Colonic mucosa (tissue), 4 donors: ENCODE data around the gene NIPAL4. TPM values are rescaled to one million over a fixed set of nuclear protein-coding genes. Genes with fewer than 3 reads are reported as not detected.

Experiments
- DNase-seq: peaks from one replicate; pipeline ENCODE4 v3.0.0-alpha.2; 2020
- H3K27ac ChIP-seq: fragments of 200-600 bp; one replicate; pipeline ENCODE4 v1.8.0; 2021
- H3K27me3 ChIP-seq: fragments of 200-600 bp; one replicate; pipeline ENCODE4 v1.8.0; 2021
- H3K36me3 ChIP-seq: fragments of 200-600 bp; one replicate; pipeline ENCODE4 v1.8.0; 2021
- H3K4me1 ChIP-seq: fragments of 200-600 bp; one replicate; pipeline ENCODE4 v1.8.0; 2021; ENCODE audit warnings: mild to moderate bottlenecking
- H3K4me3 ChIP-seq: fragments of 200-600 bp; one replicate; pipeline ENCODE4 v1.8.0; 2021
- H3K9ac ChIP-seq, 2 donors: one replicate each; pipeline ENCODE4 v1.7.0; 2013; ENCODE audit warnings: control low read depth in 2 of 2, low read depth in 2 of 2, low read length in 2 of 2
- H3K9me3 ChIP-seq: fragments of 200-600 bp; one replicate; pipeline ENCODE4 v1.8.0; 2021
- CTCF ChIP-seq: fragments of 200-600 bp; IDR thresholded peaks from one replicate; pipeline ENCODE4 v1.8.0; 2022; ENCODE audit warnings: antibody characterized with exemption, mild to moderate bottlenecking
- intact Hi-C: fragments of 100-400 bp; cut with DNase I; formaldehyde crosslinking; loops from one replicate; pipeline ENCODE4 v1.14.1; 2022
- total RNA-seq, 2 donors: library from RNA; stranded (reverse); fragmentation: NEBNext Ultra II Directional in 1 of 2; extraction: Animal tissue kit (Norgen Biotek cat#: 25700) in 1 of 2; gene quantifications; one replicate each; pipeline ENCODE4 v1.2.1, GENCODE V29; 2021
- donor health status: healthy.
- donor health status: DM: no; HTN: no; CAD: no.
- donor health status: DM: no; HTN: no; CAD: no.

NIPAL4 gene
- total RNA-seq, 2 donors from 2014 or later: 1.4 TPM; not detected in 1

DNA sequence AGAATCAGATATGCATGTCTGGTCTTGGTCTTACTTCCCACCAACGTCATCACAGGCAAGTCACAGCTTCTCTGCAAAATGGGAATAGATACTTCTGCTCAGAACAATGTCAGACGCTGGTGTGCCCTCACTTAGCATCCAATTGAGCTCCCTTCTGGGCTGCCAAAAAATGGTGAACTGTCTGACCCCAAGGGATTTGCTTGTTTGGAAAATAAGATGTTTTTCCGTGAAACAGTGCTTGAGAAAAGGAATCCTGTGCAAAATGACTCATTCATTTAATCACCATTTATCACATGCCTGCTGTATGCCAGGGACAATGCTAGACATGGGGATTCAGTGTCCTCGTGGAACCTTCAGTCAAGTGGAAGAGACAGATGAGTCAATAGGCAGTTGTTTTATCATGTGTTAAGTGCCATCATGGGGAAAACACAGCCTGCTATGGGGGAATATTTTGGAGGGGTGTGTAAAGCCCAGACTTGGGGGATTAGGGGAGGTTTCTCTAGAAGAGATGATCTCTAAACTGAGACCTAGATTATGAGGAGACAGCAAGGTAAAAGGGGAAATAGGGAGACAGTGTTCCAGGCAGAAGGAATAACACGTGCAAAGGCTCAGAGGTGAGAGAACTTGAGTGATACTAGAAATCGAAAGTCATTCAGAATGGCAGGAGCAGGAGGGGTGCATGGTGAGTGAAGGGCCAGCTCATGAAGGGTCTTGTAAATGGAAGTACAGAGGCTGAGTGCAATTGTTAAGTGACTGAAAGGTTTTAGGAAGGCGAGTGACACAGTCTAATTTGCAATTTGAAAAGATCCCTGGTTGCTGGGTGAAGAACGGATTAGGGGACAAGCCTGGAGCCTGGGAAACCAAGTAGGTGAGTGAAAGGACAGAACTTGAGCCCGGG lies 3.9 kb downstream of the NIPAL4 start:
- peaks cover 4% of the 10 kb centered on the region for H3K4me1 ChIP-seq
- intact Hi-C loops: no loop called here
- no peak for DNase-seq

GRCh38 chr5:157464519-157465171 lies 4.6 kb downstream of the NIPAL4 start:
- intact Hi-C loops: no loop called here
- Histone ChIP-seq H3K9me3 (no peaks in the 10 kb centered on the region), H3K27ac (peak overlapping the region; percentile 50), H3K9ac (no peak overlapping the region), H3K4me1 (peaks cover 4% of the 10 kb centered on the region), H3K27me3 (peaks cover 7% of the 10 kb centered on the region), H3K36me3 (no peaks in the 10 kb centered on the region), H3K4me3 (no peak overlapping the region)
- no peak for TF ChIP-seq CTCF
- peak; percentile 26 for DNase-seq

More for the DNA sequence above, 3.9 kb downstream of the NIPAL4 start:
- H3K9me3 ChIP-seq: no peaks in the 10 kb centered on the region
- H3K27ac ChIP-seq: peak overlapping the region; percentile 50
- H3K4me3 ChIP-seq: no peak overlapping the region
- peaks cover 7% of the 10 kb centered on the region for H3K27me3 ChIP-seq
- H3K36me3 ChIP-seq: no peaks in the 10 kb centered on the region
- no peak for TF ChIP-seq CTCF
- H3K9ac ChIP-seq: no peak overlapping the region

DNA sequence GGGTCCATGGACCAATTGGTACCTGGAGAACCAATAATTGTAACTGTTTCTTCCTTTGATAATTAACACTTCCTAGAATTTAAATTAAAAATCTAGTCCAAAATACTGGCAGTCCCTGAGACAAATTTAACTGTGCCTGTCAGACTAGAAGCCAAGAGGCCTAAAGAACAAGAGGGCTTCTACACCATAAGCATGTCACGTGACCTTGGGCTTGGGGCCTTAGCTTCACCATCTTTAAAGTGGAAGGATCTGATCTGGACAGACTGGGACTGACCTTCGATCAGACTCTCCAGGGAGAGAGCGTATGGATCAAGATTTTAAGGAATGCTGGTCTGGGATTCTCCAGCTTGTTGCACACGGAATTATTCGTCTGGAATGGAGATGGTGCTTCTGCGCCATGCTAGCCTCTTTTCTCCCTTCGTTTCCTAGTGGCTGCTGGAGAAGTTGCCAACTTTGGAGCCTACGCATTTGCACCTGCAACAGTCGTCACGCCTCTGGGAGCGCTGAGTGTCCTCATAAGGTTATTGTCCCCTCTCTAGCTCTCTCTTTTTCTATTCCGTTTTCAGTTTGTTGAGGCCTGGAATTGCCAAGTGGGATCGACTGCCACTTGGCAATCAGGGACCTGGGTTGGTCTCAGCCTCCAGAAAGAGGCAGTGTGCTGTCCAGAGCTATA lies 8.4 kb downstream of the NIPAL4 start:
- DNase-seq: no peak
- no peak overlapping the region for H3K9ac ChIP-seq
- H3K27ac ChIP-seq: no peak overlapping the region
- no peaks in the 10 kb centered on the region for H3K4me1 ChIP-seq
- no peaks in the 10 kb centered on the region for H3K9me3 ChIP-seq
- intact Hi-C loops: no loop called here
- H3K36me3 ChIP-seq: no peaks in the 10 kb centered on the region
- H3K27me3 ChIP-seq: no peaks in the 10 kb centered on the region
- no peak for TF ChIP-seq CTCF
- H3K4me3 ChIP-seq: no peak overlapping the region

GRCh38 chr5:157469073-157469472 lies 9.1 kb downstream of the NIPAL4 start:
- intact Hi-C loops: no loop called here
- no peak for DNase-seq
- H3K4me3 ChIP-seq: no peak overlapping the region
- no peaks in the 10 kb centered on the region for H3K9me3 ChIP-seq
- TF ChIP-seq CTCF: no peak
- no peaks in the 10 kb centered on the region for H3K27me3 ChIP-seq
- H3K27ac ChIP-seq: no peak overlapping the region
- no peak overlapping the region for H3K9ac ChIP-seq
- no peaks in the 10 kb centered on the region for H3K4me1 ChIP-seq
- H3K36me3 ChIP-seq: no peaks in the 10 kb centered on the region

GRCh38 chr5:157469687-157470086 lies 9.7 kb downstream of the NIPAL4 start:
- H3K27ac ChIP-seq: no peak overlapping the region
- no peak for TF ChIP-seq CTCF
- H3K36me3 ChIP-seq: no peaks in the 10 kb centered on the region
- H3K9me3 ChIP-seq: no peaks in the 10 kb centered on the region
- H3K4me3 ChIP-seq: no peak overlapping the region
- intact Hi-C loops: loop anchor here (5.0 to 10.0 kb wide), 2 partner anchors 142 to 225 kb away; no protein-coding TSS in a partner anchor
- no peak for DNase-seq
- H3K4me1 ChIP-seq: no peaks in the 10 kb centered on the region
- H3K27me3 ChIP-seq: no peaks in the 10 kb centered on the region
- H3K9ac ChIP-seq: no peak overlapping the region
